Neuronal stem cell (in vitro differentiated cells): ENCODE measurements around the gene TPCN2.

Experiments
- DNase-seq: peaks from one replicate; pipeline ENCODE4 v3.0.0-alpha.2; 2013; ENCODE audit warnings: low spot score
- H2AFZ ChIP-seq: one replicate; pipeline ENCODE4 v1.6.1; 2013; ENCODE audit warnings: mild to moderate bottlenecking, low read length, inconsistent platforms
- H2AK5ac ChIP-seq: 2 replicates; pipeline ENCODE4 v1.6.1; 2013; ENCODE audit warnings: low read depth, mild to moderate bottlenecking, inconsistent platforms, low read length, moderate library complexity, mixed read lengths
- H2BK120ac ChIP-seq: 2 replicates; pipeline ENCODE4 v1.6.1; 2013; ENCODE audit warnings: low read depth, mild to moderate bottlenecking, inconsistent platforms, low read length, moderate library complexity, mixed read lengths
- H2BK12ac ChIP-seq: one replicate; pipeline ENCODE4 v1.6.1; 2013; ENCODE audit warnings: low read length, inconsistent platforms
- H2BK15ac ChIP-seq: 2 replicates; pipeline ENCODE4 v1.6.1; 2013; ENCODE audit warnings: mild to moderate bottlenecking, low read length, inconsistent platforms, mixed read lengths
- H2BK5ac ChIP-seq: one replicate; pipeline ENCODE4 v1.6.1; 2013; ENCODE audit warnings: inconsistent platforms, mild to moderate bottlenecking, low read length, moderate library complexity
- H3K14ac ChIP-seq: one replicate; pipeline ENCODE4 v1.6.1; 2013; ENCODE audit warnings: low read length, inconsistent platforms
- H3K18ac ChIP-seq: 2 replicates; pipeline ENCODE4 v1.6.1; 2013; ENCODE audit warnings: low read length, inconsistent platforms
- H3K23ac ChIP-seq: 2 replicates; pipeline ENCODE4 v1.6.1; 2013; ENCODE audit warnings: low read depth, mild to moderate bottlenecking, mixed read lengths, low read length, inconsistent platforms; ENCODE audit not compliant: poor library complexity
- H3K27ac ChIP-seq: replicated peaks from 3 replicates; pipeline ENCODE4 v1.5.1; 2013; ENCODE audit warnings: low read length, inconsistent platforms
- H3K27me3 ChIP-seq, 3 experiments: 2 replicates each; pipeline ENCODE4 v1.6.1; 2013; ENCODE audit warnings: low read length in 3 of 3, mild to moderate bottlenecking in 2 of 3, inconsistent platforms in 1 of 3, low read depth in 1 of 3, mixed read lengths in 1 of 3, moderate library complexity in 1 of 3; ENCODE audit not compliant: control insufficient read depth in 3 of 3, insufficient read depth in 3 of 3
- H3K36me3 ChIP-seq, 2 donors: replicated peaks in 1 of 2; 2 replicates each; pipeline ENCODE4 v1.6.1; 2013; ENCODE audit warnings: low read length in 2 of 2; ENCODE audit not compliant: control insufficient read depth in 2 of 2, insufficient read depth in 2 of 2
- H3K4ac ChIP-seq: 2 replicates; pipeline ENCODE4 v1.6.1; 2013; ENCODE audit warnings: inconsistent platforms, mild to moderate bottlenecking, low read length, moderate library complexity
- H3K4me1 ChIP-seq, 2 donors: 1 replicate in 1 of 2; 2 replicates in 1 of 2; pipeline ENCODE4 v1.6.1; 2013; ENCODE audit warnings: low read length in 2 of 2, low read depth in 1 of 2; ENCODE audit not compliant: control insufficient read depth in 2 of 2, insufficient read depth in 1 of 2
- H3K4me2 ChIP-seq: one replicate; pipeline ENCODE4 v1.6.1; 2013; ENCODE audit warnings: mild to moderate bottlenecking, low read length, inconsistent platforms; ENCODE audit not compliant: insufficient read depth, poor library complexity, severe bottlenecking
- H3K4me3 ChIP-seq, 2 donors: 2 replicates each; pipeline ENCODE4 v1.5.1; 2013; ENCODE audit warnings: low read length in 2 of 2, mild to moderate bottlenecking in 2 of 2, inconsistent platforms in 1 of 2, moderate library complexity in 1 of 2
- H3K79me1 ChIP-seq: one replicate; pipeline ENCODE4 v1.6.1; 2013; ENCODE audit warnings: low read depth, mild to moderate bottlenecking, inconsistent platforms, low read length, moderate library complexity
- H3K9ac ChIP-seq: one replicate; pipeline ENCODE4 v1.6.1; 2013; ENCODE audit warnings: mild to moderate bottlenecking, low read depth, low read length, inconsistent platforms; ENCODE audit not compliant: poor library complexity
- H3K9me3 ChIP-seq, 2 donors: replicated peaks in 1 of 2; 2 replicates each; pipeline versions ENCODE3 to v1.6.1; 2013; ENCODE audit warnings: low read length in 2 of 2, mild to moderate bottlenecking in 2 of 2, inconsistent platforms in 1 of 2, low read depth in 1 of 2, mixed read lengths in 1 of 2, moderate library complexity in 1 of 2; ENCODE audit not compliant: control insufficient read depth in 2 of 2, insufficient read depth in 1 of 2
- H4K8ac ChIP-seq: one replicate; pipeline ENCODE4 v1.6.1; 2013; ENCODE audit warnings: low read depth, mild to moderate bottlenecking, inconsistent platforms, low read length, moderate library complexity
- H4K91ac ChIP-seq: one replicate; pipeline ENCODE4 v1.6.1; 2013; ENCODE audit warnings: low read length, low read depth, mild to moderate bottlenecking, inconsistent platforms; ENCODE audit not compliant: poor library complexity
- whole genome bisulfite sequencing, 2 donors: extraction: QIAGEN DNeasy Blood & Tissue Kit; methylation state at CpG; one replicate each; pipeline ENCODE4 v1.1.7; 2013; ENCODE audit warnings: missing lambda C conversion rate in 2 of 2, mixed read lengths in 1 of 2; ENCODE audit not compliant: insufficient read length in 2 of 2, insufficient replicate concordance in 1 of 2; ENCODE audit errors: extremely low coverage in 2 of 2; 5-methylcytosine and 5-hydroxymethylcytosine counted together

Gene TPCN2

GRCh38 chr11:69003301-69003865 is 45.3 kb upstream of the TPCN2 start:
- no peak overlapping the region for H3K4me3 ChIP-seq
- H2BK15ac ChIP-seq, result no peak overlapping the region
- H3K18ac ChIP-seq, result no peak overlapping the region
- no peak overlapping the region for H2BK12ac ChIP-seq
- peak overlapping the region; percentile 46 for H2AK5ac ChIP-seq
- peaks cover 3 to 6% of the 10 kb centered on the region in 2 donors for H3K4me1 ChIP-seq
- DNase-seq, result no peak
- peak overlapping the region; percentile 52 for H3K23ac ChIP-seq
- H3K9ac ChIP-seq, result peak overlapping the region; percentile 2
- H4K91ac ChIP-seq, result peak overlapping the region; percentile 2
- no peak overlapping the region for H3K27ac ChIP-seq
- H3K4me2 ChIP-seq, result no peak overlapping the region
- H2BK120ac ChIP-seq, result no peak overlapping the region
- H3K14ac ChIP-seq, result no peak overlapping the region
- H3K27me3 ChIP-seq, result peaks cover 0 to 44% (median 0%) of the 10 kb centered on the region in 3 experiments
- no peak overlapping the region for H4K8ac ChIP-seq
- no peaks in the 10 kb centered on the region for H3K79me1 ChIP-seq
- no CpG with 5 or more reads among the region's 9 CpGs for WGBS, 2 donors
- H3K36me3 ChIP-seq, result no peaks in the 10 kb centered on the region
- H2AFZ ChIP-seq, result no peak overlapping the region
- peaks cover 0 to 2% of the 10 kb centered on the region in 2 donors for H3K9me3 ChIP-seq
- no peak overlapping the region for H2BK5ac ChIP-seq
- H3K4ac ChIP-seq, result no peak overlapping the region

- Histone ChIP-seq H3K36me3 (no peaks in the 10 kb centered on the region), H2BK5ac (no peak overlapping the region), H3K4me1 (peaks cover 7 to 8% of the 10 kb centered on the region in 2 donors), H3K18ac (peak overlapping the region; percentile 1), H2BK120ac (no peak overlapping the region), H3K14ac (no peak overlapping the region), H2AFZ (no peak overlapping the region), H3K4ac (no peak overlapping the region), H3K4me2 (no peak overlapping the region), H2AK5ac (no peak overlapping the region), H4K8ac (no peak overlapping the region), H4K91ac (peak overlapping the region; percentile 2), H3K4me3 (no peak overlapping the region), H3K9ac (no peak overlapping the region), H3K27ac (no peak overlapping the region), H3K9me3 (peaks cover 0 to 2% of the 10 kb centered on the region in 2 donors), H2BK15ac (no peak overlapping the region), H2BK12ac (no peak overlapping the region), H3K27me3 (peaks cover 0 to 44% (median 0%) of the 10 kb centered on the region in 3 experiments), H3K23ac (peak overlapping the region; percentile 52), H3K79me1 (no peaks in the 10 kb centered on the region)
- no CpG with 5 or more reads among the region's 20 CpGs for WGBS, 2 donors
- no peak for DNase-seq
These were observed 44.8 kb upstream of the TPCN2 start for GRCh38 chr11:69003866-69004367.

GRCh38 chr11:69004411-69005182 is 44.1 kb upstream of the TPCN2 start:
- Histone ChIP-seq H3K18ac (peak overlapping the region; percentile 19), H3K4me2 (no peak overlapping the region), H4K91ac (no peak overlapping the region), H3K23ac (peak overlapping the region; percentile 89), H2AK5ac (peak overlapping the region; percentile 59), H2BK15ac (peak overlapping the region; percentile 61), H3K36me3 (no peaks in the 10 kb centered on the region), H3K9me3 (peaks cover 0 to 2% of the 10 kb centered on the region in 2 donors), H3K4me3 (no peak overlapping the region), H2BK12ac (no peak overlapping the region), H3K4me1 (peaks cover 8 to 12% of the 10 kb centered on the region in 2 donors), H3K79me1 (no peaks in the 10 kb centered on the region), H4K8ac (peak overlapping the region; percentile 19), H2BK120ac (peak overlapping the region; percentile 68), H2BK5ac (peak overlapping the region; percentile 17), H3K27ac (no peak overlapping the region), H2AFZ (no peak overlapping the region), H3K27me3 (peaks cover 0 to 47% (median 0%) of the 10 kb centered on the region in 3 experiments), H3K4ac (no peak overlapping the region), H3K9ac (no peak overlapping the region), H3K14ac (no peak overlapping the region)
- no peak for DNase-seq
- no CpG with 5 or more reads among the region's 13 CpGs for WGBS, 2 donors

DNA sequence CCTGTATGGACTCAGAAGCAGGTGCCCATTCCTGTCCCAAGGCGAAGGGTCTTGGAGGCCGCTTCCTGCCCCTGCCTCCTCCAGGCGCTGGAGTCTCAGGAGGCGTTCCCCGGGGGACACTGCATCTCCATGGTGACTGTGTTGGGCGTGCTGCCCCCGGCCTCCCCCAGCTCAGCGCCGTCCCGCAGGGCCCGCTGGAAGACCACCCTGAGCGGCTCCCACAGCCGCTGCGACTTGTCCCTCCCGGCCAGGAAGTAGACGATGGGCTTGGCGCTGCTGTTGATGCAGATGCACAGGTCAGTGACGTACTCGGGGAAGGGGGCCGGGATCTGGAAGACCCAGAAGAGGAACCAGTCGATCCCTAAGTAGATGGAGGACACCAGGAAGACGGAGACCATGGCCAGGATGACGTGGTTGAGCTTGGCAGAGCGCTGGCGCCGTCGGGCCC is 43.5 kb upstream of the TPCN2 start:
- H4K91ac ChIP-seq, result no peak overlapping the region
- H3K9ac ChIP-seq, result no peak overlapping the region
- H2BK5ac ChIP-seq, result peak overlapping the region; percentile 17
- no peak overlapping the region for H2BK12ac ChIP-seq
- H3K36me3 ChIP-seq, result no peaks in the 10 kb centered on the region
- peaks cover 0 to 2% of the 10 kb centered on the region in 2 donors for H3K9me3 ChIP-seq
- H3K4me3 ChIP-seq, result no peak overlapping the region
- no peaks in the 10 kb centered on the region for H3K79me1 ChIP-seq
- H3K14ac ChIP-seq, result peak overlapping the region; percentile 5
- DNase-seq, result no peak
- no peak overlapping the region for H3K4me2 ChIP-seq
- H3K18ac ChIP-seq, result no peak overlapping the region
- WGBS, 2 donors, result no CpG with 5 or more reads among the region's 27 CpGs
- peaks cover 12 to 18% of the 10 kb centered on the region in 2 donors for H3K4me1 ChIP-seq
- peaks cover 0 to 52% (median 0%) of the 10 kb centered on the region in 3 experiments for H3K27me3 ChIP-seq
- H3K23ac ChIP-seq, result peak overlapping the region; percentile 89
- H2AFZ ChIP-seq, result no peak overlapping the region
- H4K8ac ChIP-seq, result no peak overlapping the region
- no peak overlapping the region for H3K4ac ChIP-seq
- no peak overlapping the region for H3K27ac ChIP-seq
- H2BK15ac ChIP-seq, result no peak overlapping the region
- H2AK5ac ChIP-seq, result peak overlapping the region; percentile 59
- peak overlapping the region; percentile 68 for H2BK120ac ChIP-seq
